Liver (tissue), 9 donors: Measurements from ENCODE around the gene RAB38. TPM values are rescaled to one million over a fixed set of nuclear protein-coding genes. Genes with fewer than 3 reads are reported as not detected.

Experiments used
- DNase-seq: peaks from one replicate; pipeline ENCODE4 v3.0.0-alpha.2; 2017; ENCODE audit warnings: low spot score
- H3K27ac ChIP-seq, 2 donors: one replicate each; pipeline ENCODE4 v1.7.0; 2013; ENCODE audit warnings: inconsistent platforms in 2 of 2, low read length in 2 of 2, control low read depth in 1 of 2, low read depth in 1 of 2, mild to moderate bottlenecking in 1 of 2
- H3K27me3 ChIP-seq, 4 donors: one replicate each; pipeline versions ENCODE4 v1.6.1 to v1.7.0; 2013; ENCODE audit warnings: low read length in 3 of 4, inconsistent platforms in 1 of 4, mild to moderate bottlenecking in 1 of 4, moderate library complexity in 1 of 4; ENCODE audit not compliant: control insufficient read depth in 4 of 4, insufficient read depth in 4 of 4
- H3K36me3 ChIP-seq, 4 donors: one replicate each; pipeline versions ENCODE4 v1.6.1 to v1.7.0; 2013; ENCODE audit warnings: low read length in 3 of 4, mild to moderate bottlenecking in 3 of 4, low read depth in 1 of 4, moderate library complexity in 1 of 4; ENCODE audit not compliant: control insufficient read depth in 4 of 4, insufficient read depth in 3 of 4
- H3K4me1 ChIP-seq, 4 donors: one replicate each; pipeline versions ENCODE4 v1.6.1 to v1.7.0; 2013; ENCODE audit warnings: low read length in 3 of 4, mild to moderate bottlenecking in 3 of 4, moderate library complexity in 1 of 4; ENCODE audit not compliant: control insufficient read depth in 4 of 4, insufficient read depth in 4 of 4
- H3K4me3 ChIP-seq, 3 donors: one replicate each; pipeline versions ENCODE4 v1.6.1 to v1.7.0; 2013; ENCODE audit warnings: low read length in 3 of 3, control low read depth in 1 of 3, low read depth in 1 of 3, mild to moderate bottlenecking in 1 of 3
- H3K9ac ChIP-seq, 2 donors: one replicate each; pipeline ENCODE4 v1.7.0; 2013; ENCODE audit warnings: low read length in 2 of 2, mild to moderate bottlenecking in 2 of 2, moderate library complexity in 2 of 2, control low read depth in 1 of 2, low read depth in 1 of 2
- H3K9me3 ChIP-seq, 4 donors: one replicate each; pipeline versions ENCODE4 v1.6.1 to v1.7.0; 2013; ENCODE audit warnings: low read length in 3 of 4; ENCODE audit not compliant: control insufficient read depth in 4 of 4
- ATF3 ChIP-seq: IDR thresholded peaks from 2 replicates; pipeline ENCODE4 v1.6.1; 2016; ENCODE audit warnings: antibody characterized with exemption
- CTCF ChIP-seq: fragments of 150-350 bp; IDR thresholded peaks from 2 replicates; pipeline ENCODE4 v1.5.1; 2017; ENCODE audit warnings: improper control_type of control experiment, low read depth, low read length; ENCODE audit not compliant: missing input control
- EGR1 ChIP-seq, 2 donors: IDR thresholded peaks; 2 replicates each; pipeline ENCODE4 v1.6.1; 2016 to 2018; ENCODE audit warnings: antibody characterized with exemption in 2 of 2, low read depth in 2 of 2
- HNF4A ChIP-seq, 2 donors: conservative IDR thresholded peaks; 2 replicates each; pipeline ENCODE4 v1.6.1; 2016; ENCODE audit warnings: antibody characterized with exemption in 2 of 2, mild to moderate bottlenecking in 2 of 2
- HNF4G ChIP-seq: IDR thresholded peaks from 2 replicates; pipeline ENCODE4 v1.6.1; 2016; ENCODE audit warnings: antibody characterized with exemption
- JUND ChIP-seq, 2 donors: IDR thresholded peaks; 2 replicates each; pipeline ENCODE4 v1.6.1; 2016; ENCODE audit warnings: antibody characterized with exemption in 2 of 2
- MAX ChIP-seq: IDR thresholded peaks from 2 replicates; pipeline ENCODE4 v1.6.1; 2016; ENCODE audit warnings: antibody characterized with exemption
- NR2F2 ChIP-seq: IDR thresholded peaks from 2 replicates; pipeline ENCODE4 v1.6.1; 2016; ENCODE audit warnings: antibody characterized with exemption
- RAD21 ChIP-seq, 2 donors: IDR thresholded peaks; 2 replicates each; pipeline ENCODE4 v1.6.1; 2016; ENCODE audit warnings: antibody characterized with exemption in 2 of 2, mild to moderate bottlenecking in 2 of 2
- REST ChIP-seq: IDR thresholded peaks from 2 replicates; pipeline ENCODE4 v1.6.1; 2016; ENCODE audit warnings: antibody characterized with exemption, mild to moderate bottlenecking
- RXRA ChIP-seq, 2 donors: IDR thresholded peaks; 2 replicates each; pipeline ENCODE4 v1.6.1; 2017 to 2018; ENCODE audit warnings: antibody characterized with exemption in 2 of 2, mild to moderate bottlenecking in 1 of 2
- SP1 ChIP-seq: IDR thresholded peaks from 2 replicates; pipeline ENCODE4 v1.6.1; 2018; ENCODE audit warnings: antibody characterized with exemption, mild to moderate bottlenecking
- YY1 ChIP-seq: IDR thresholded peaks from 2 replicates; pipeline ENCODE4 v1.6.1; 2016; ENCODE audit warnings: antibody characterized with exemption, mild to moderate bottlenecking
- WGBS: extraction: QIAGEN DNeasy Blood & Tissue Kit; methylation state at CpG from one replicate; pipeline ENCODE4 v1.1.7; 2013; 5-methylcytosine and 5-hydroxymethylcytosine counted together
- polyA plus RNA-seq, 2 donors: library from polyadenylated mRNA; stranded (reverse) in 1 of 2; unstranded in 1 of 2; fragments of 200-250 nt in 1 of 2; fragments of >200 nt in 1 of 2; fragmentation: Nextera tagmentation in 1 of 2; extraction: Ambion mirVana in 1 of 2; gene quantifications; one replicate each; pipeline versions ENCODE4 v1.2.1 to v1.2.3, GENCODE V29; 2013 to 2015
- total RNA-seq, 2 donors: library from RNA; depleted of rRNA; stranded (reverse); fragments of >200 nt; gene quantifications; one replicate each; pipeline ENCODE4 v1.2.3, GENCODE V29; 2014
- donor health status: healthy.
- donor health status: healthy.
- donor health status: healthy.
- donor health status: healthy.
- donor health status: healthy.

Gene RAB38
- total and polyA plus RNA-seq, 4 donors: 0.32 to 2.2 (median 0.48) TPM

- H3K27ac ChIP-seq: no peak overlapping the region
- H3K4me1 ChIP-seq: peaks cover 0 to 8% (median 5%) of the 10 kb centered on the region in 4 donors
- no peaks in the 10 kb centered on the region for H3K36me3 ChIP-seq
- no peak overlapping the region for H3K9ac ChIP-seq
- TF ChIP-seq ATF3 (no peak), HNF4A (conservative IDR thresholded peaks at IDR 0.05) (no peak), REST (no peak), NR2F2 (no peak)
- DNase-seq: no peak
- no peaks in the 10 kb centered on the region for H3K9me3 ChIP-seq
- 95% methylated on average over 2 of the region's 2 CpGs for WGBS
- no peaks in the 10 kb centered on the region for H3K27me3 ChIP-seq
- no peak overlapping the region for H3K4me3 ChIP-seq
Measured at GRCh38 chr11:88170673-88171072, 4.6 kb downstream of the RAB38 start.

- peaks cover 0 to 4% (median 2%) of the 10 kb centered on the region in 4 donors for H3K4me1 ChIP-seq
- H3K27ac ChIP-seq: no peak overlapping the region
- H3K9ac ChIP-seq: no peak overlapping the region
- DNase-seq: no peak
- no peak overlapping the region for H3K4me3 ChIP-seq
- H3K27me3 ChIP-seq: no peaks in the 10 kb centered on the region
- H3K36me3 ChIP-seq: no peaks in the 10 kb centered on the region
- TF ChIP-seq HNF4A (conservative IDR thresholded peaks at IDR 0.05) (no peak), RAD21 (IDR thresholded peaks at IDR 0.05) (no peak), HNF4G (no peak), MAX (no peak), ATF3 (no peak), REST (no peak), YY1 (no peak), CTCF (no peak), EGR1 (IDR thresholded peaks at IDR 0.05; ENCODE audit: low read depth in 2 of 2) (no peak), RXRA (IDR thresholded peaks at IDR 0.05) (no peak), SP1 (no peak), JUND (IDR thresholded peaks at IDR 0.05) (no peak)
- 91% methylated on average over 4 of the region's 4 CpGs for WGBS
- H3K9me3 ChIP-seq: no peaks in the 10 kb centered on the region
Measured at GRCh38 chr11:88169881-88170280, 5.4 kb downstream of the RAB38 start.
